Smooth muscle cell (in vitro differentiated cells): ENCODE measurements around the gene HOXD4. TPM values are rescaled to one million over a fixed set of nuclear protein-coding genes. Genes with fewer than 3 reads are reported as not detected.
A peak's percentile ranks its signal among the peaks of the same experiment; 100 is the strongest.

Experiments
- DNase-seq: peaks from one replicate; lab custom pipeline; 2025; ENCODE audit not compliant: unreplicated experiment; lab: John Stamatoyannopoulos, UW
- H2AFZ ChIP-seq: fragments of 200-600 bp; sonication (generic); 2 replicates; pipeline ENCODE4 v1.6.0; 2016; ENCODE audit warnings: antibody characterized with exemption, low read depth, mild to moderate bottlenecking
- H3F3A ChIP-seq: fragments of 200-600 bp; sonication (generic); 2 replicates; pipeline ENCODE4 v1.6.0; 2017; ENCODE audit warnings: antibody characterized with exemption, low read depth
- H3K27ac ChIP-seq: fragments of 200-600 bp; sonication (generic); 2 replicates; pipeline ENCODE4 v1.5.1; 2016; ENCODE audit warnings: low read depth, mild to moderate bottlenecking
- H3K27me3 ChIP-seq: fragments of 200-600 bp; sonication (generic); 2 replicates; pipeline ENCODE4 v1.6.1; 2016; ENCODE audit warnings: low read depth, mild to moderate bottlenecking
- H3K36me3 ChIP-seq: fragments of 200-600 bp; sonication (generic); 2 replicates; pipeline ENCODE4 v1.5.1; 2016; ENCODE audit warnings: low read depth
- H3K4me1 ChIP-seq: fragments of 200-600 bp; sonication (generic); 2 replicates; pipeline ENCODE4 v1.5.1; 2016; ENCODE audit warnings: low read depth
- H3K4me2 ChIP-seq: fragments of 200-600 bp; sonication (generic); 2 replicates; pipeline ENCODE4 v1.6.0; 2016; ENCODE audit warnings: mild to moderate bottlenecking
- H3K4me3 ChIP-seq: fragments of 200-600 bp; sonication (generic); 2 replicates; pipeline ENCODE4 v1.5.1; 2016; ENCODE audit warnings: mild to moderate bottlenecking
- H3K79me2 ChIP-seq: fragments of 200-600 bp; sonication (generic); 2 replicates; pipeline ENCODE4 v1.6.0; 2016; ENCODE audit warnings: low read depth, mild to moderate bottlenecking
- H3K9ac ChIP-seq: fragments of 200-600 bp; sonication (generic); 2 replicates; pipeline ENCODE4 v1.6.0; 2016; ENCODE audit warnings: low read depth
- H3K9me3 ChIP-seq: fragments of 200-600 bp; sonication (generic); replicated peaks from 2 replicates; pipeline ENCODE4 v1.5.1; 2016; ENCODE audit warnings: low read depth
- H4K20me1 ChIP-seq: fragments of 200-600 bp; sonication (generic); 2 replicates; pipeline ENCODE4 v1.6.0; 2016; ENCODE audit warnings: low read depth
- CTCF ChIP-seq: fragments of 200-600 bp; sonication (generic); IDR thresholded peaks from 2 replicates; pipeline ENCODE4 v1.5.1; 2017; ENCODE audit warnings: borderline replicate concordance, mild to moderate bottlenecking, antibody characterized with exemption; ENCODE audit not compliant: insufficient read depth, poor library complexity, severe bottlenecking
- WGBS: methylation state at CpG from one replicate; pipeline ENCODE4 v1.1.7; 2016; ENCODE audit warnings: low lambda C conversion rate; 5-methylcytosine and 5-hydroxymethylcytosine counted together
- polyA plus RNA-seq: library from polyadenylated mRNA; unstranded; fragments of >200 nt; fragmentation: Nextera tagmentation; extraction: Ambion mirVana; gene quantifications from 2 replicates; pipeline ENCODE4 v1.2.1, GENCODE V29; 2016
- total RNA-seq: library from RNA; depleted of rRNA; stranded (reverse); fragments of >200 nt; gene quantifications from 2 replicates; pipeline ENCODE4 v1.2.3, GENCODE V29; 2014

The HOXD4 gene
- total RNA-seq, result 0.09 TPM in 1 of 2 replicates, not detected in the other
- not detected in 2 replicates for polyA plus RNA-seq

DNA sequence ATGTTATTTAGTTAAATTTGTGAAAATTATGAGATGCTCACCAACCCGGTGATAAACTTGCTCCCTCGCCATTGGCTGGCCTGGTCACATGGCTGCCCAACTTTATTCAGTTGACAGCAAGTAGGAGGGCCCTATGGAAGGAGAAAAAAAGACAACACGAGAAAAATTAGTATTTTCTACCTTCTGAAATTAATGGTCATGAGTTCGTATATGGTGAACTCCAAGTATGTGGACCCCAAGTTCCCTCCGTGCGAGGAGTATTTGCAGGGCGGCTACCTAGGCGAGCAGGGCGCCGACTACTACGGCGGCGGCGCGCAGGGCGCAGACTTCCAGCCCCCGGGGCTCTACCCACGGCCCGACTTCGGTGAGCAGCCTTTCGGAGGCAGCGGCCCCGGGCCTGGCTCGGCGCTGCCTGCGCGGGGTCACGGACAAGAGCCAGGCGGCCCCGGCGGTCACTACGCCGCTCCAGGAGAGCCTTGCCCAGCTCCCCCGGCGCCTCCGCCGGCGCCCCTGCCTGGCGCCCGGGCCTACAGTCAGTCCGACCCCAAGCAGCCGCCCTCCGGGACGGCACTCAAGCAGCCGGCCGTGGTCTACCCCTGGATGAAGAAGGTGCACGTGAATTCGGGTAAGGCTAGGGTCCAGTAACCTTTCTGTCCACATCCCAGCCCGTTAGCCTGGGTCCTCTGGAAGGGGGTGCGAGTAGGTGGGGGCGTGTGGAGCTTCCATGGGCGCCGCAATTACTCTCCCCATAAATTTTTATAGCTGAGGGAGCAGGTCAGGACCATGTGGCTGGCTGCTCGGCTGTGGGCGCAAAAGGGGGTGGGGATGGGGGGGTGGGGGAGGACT lies at the start of gene HOXD4:
Gene HOXD4, plus strand, starts transcription at position 109 of the 846 bp plus-strand sequence. Its CDS starts 84 bp downstream, at position 193.
- Histone ChIP-seq H2AFZ (no peak within 1 kb of the TSS), H3K4me2 (peak within 1 kb of the TSS; percentile 85), H3K36me3 (no peaks in the 10 kb centered on the region), H3K4me1 (no peaks in the 10 kb centered on the region), H3K9ac (no peak within 1 kb of the TSS), H3F3A (no peaks in the 10 kb centered on the region), H3K27ac (no peak within 1 kb of the TSS), H3K79me2 (no peaks in the 10 kb centered on the region), H4K20me1 (no peaks in the 10 kb centered on the region), H3K9me3 (no peaks in the 10 kb centered on the region), H3K27me3 (peaks cover 100% of the 10 kb centered on the region), H3K4me3 (peak within 1 kb of the TSS; percentile 41)
- 5% methylated on average over 45 of the region's 55 CpGs for WGBS
- TF ChIP-seq CTCF, result no peak
- DNase-seq, result no peak

- peak overlapping the region; percentile 58 for H3K4me3 ChIP-seq
Measured at GRCh38 chr2:176101842-176102241, 49.5 kb upstream of the HOXD4 start.

DNA sequence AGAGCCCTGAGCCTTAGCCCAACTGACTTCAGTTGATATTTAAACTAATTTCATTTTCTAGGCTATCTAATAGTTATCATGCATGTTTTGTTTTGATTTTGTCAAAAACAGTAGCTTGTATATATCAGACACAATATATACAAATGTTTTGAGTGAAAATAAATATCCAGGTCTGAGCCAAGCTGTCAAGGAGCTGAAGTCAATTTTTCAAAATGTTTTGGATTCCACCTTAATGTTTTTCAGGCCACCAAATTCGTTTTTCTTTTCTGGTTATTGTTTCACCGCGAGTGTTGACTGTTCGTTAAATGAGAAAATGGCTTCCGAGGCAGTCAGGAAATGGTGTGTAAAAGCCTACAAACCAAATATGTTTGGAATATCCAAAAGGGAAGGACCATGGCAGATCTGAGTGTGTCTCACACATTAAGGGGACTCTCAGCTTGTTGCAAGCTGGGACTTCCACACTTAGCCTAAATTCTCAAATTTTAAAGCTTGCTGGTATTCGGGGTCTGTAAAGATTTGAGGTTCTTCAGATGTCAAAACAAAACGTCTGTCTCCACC lies 49.0 kb upstream of the HOXD4 start:
- peak overlapping the region; percentile 57 for H3K4me3 ChIP-seq
- H3K79me2 ChIP-seq, result peaks cover 11% of the 10 kb centered on the region
- no peaks in the 10 kb centered on the region for H3K9me3 ChIP-seq
- H2AFZ ChIP-seq, result no peak overlapping the region
- H3K9ac ChIP-seq, result no peak overlapping the region
- H3K36me3 ChIP-seq, result no peaks in the 10 kb centered on the region
- no peaks in the 10 kb centered on the region for H3K4me1 ChIP-seq
- peak overlapping the region; percentile 92 for H3K4me2 ChIP-seq
- H3K27me3 ChIP-seq, result peaks cover 95% of the 10 kb centered on the region
- H4K20me1 ChIP-seq, result peaks cover 7% of the 10 kb centered on the region
- no peak overlapping the region for H3K27ac ChIP-seq
- DNase-seq, result no peak
- H3F3A ChIP-seq, result peaks cover 3% of the 10 kb centered on the region
- 49% methylated on average over 7 of the region's 7 CpGs for WGBS
- TF ChIP-seq CTCF, result no peak

More at GRCh38 chr2:176101842-176102241, 49.5 kb upstream of the HOXD4 start:
- H4K20me1 ChIP-seq, result peaks cover 2% of the 10 kb centered on the region
- no peak overlapping the region for H2AFZ ChIP-seq
- H3K9me3 ChIP-seq, result no peaks in the 10 kb centered on the region
- DNase-seq, result no peak
- peaks cover 96% of the 10 kb centered on the region for H3K27me3 ChIP-seq
- H3K79me2 ChIP-seq, result peaks cover 11% of the 10 kb centered on the region
- TF ChIP-seq CTCF, result no peak
- peaks cover 3% of the 10 kb centered on the region for H3F3A ChIP-seq
- H3K27ac ChIP-seq, result no peak overlapping the region
- H3K9ac ChIP-seq, result no peak overlapping the region
- H3K4me1 ChIP-seq, result no peaks in the 10 kb centered on the region
- WGBS, result 82% methylated on average over 5 of the region's 5 CpGs
- H3K36me3 ChIP-seq, result no peaks in the 10 kb centered on the region
- H3K4me2 ChIP-seq, result no peak overlapping the region
